Endothelial cell of umbilical vein (primary cell): Measurements from ENCODE around the gene ARHGEF10L. TPM values are rescaled to one million over a fixed set of nuclear protein-coding genes. Genes with fewer than 3 reads are reported as not detected.

Source experiments
- BruUV-seq: library from RNA; stranded (reverse); fragments of 400-500 nt; replicated peaks from 2 replicates; lab custom pipeline; 2021; lab: Mats Ljungman, UMichigan
- CTCF ChIA-PET: fragments of 300-600, 350-600 bp; sonication (Branson Sonifier 250); formaldehyde crosslinking; loops from one replicate; lab custom pipeline; 2021; ENCODE audit warnings: antibody characterized with exemption, inconsistent platforms; lab: Charles Lee
- POLR2A ChIA-PET: fragments of 300-600, 350-600 bp; sonication (Branson Sonifier 250); formaldehyde crosslinking; loops from one replicate; lab custom pipeline; 2021; ENCODE audit warnings: antibody characterized with exemption, inconsistent platforms; lab: Charles Lee
- DNase-seq: peaks from one replicate; pipeline ENCODE4 v3.0.0-alpha.2; 2011; ENCODE audit warnings: low read depth, low spot score
- FAIRE-seq: peaks from 2 replicates; lab custom pipeline; 2011; peaks lifted over from hg19 to GRCh38; lab: Jason Lieb, UNC
- H2AFZ ChIP-seq: 2 replicates; pipeline ENCODE4 v1.6.0; 2012; ENCODE audit warnings: low read depth, low read length, control low read depth, inconsistent platforms
- H3K27ac ChIP-seq: 2 replicates; pipeline ENCODE4 v1.5.1; 2011; ENCODE audit warnings: low read depth, mild to moderate bottlenecking, control low read depth, low read length, moderate library complexity; ENCODE audit not compliant: insufficient read depth
- H3K27me3 ChIP-seq, 2 experiments: 2 replicates each; pipeline versions ENCODE4 v1.6.0 to v1.6.1; 2011; ENCODE audit warnings: low read length in 2 of 2, mixed read lengths in 1 of 2; ENCODE audit not compliant: control insufficient read depth in 2 of 2, insufficient read depth in 2 of 2
- H3K36me3 ChIP-seq, 2 experiments: 2 replicates in 1 of 2; 3 replicates in 1 of 2; pipeline ENCODE4 v1.5.1; 2011; ENCODE audit warnings: low read length in 2 of 2, mild to moderate bottlenecking in 1 of 2, moderate library complexity in 1 of 2; ENCODE audit not compliant: control insufficient read depth in 2 of 2, insufficient read depth in 2 of 2; ENCODE audit errors: extremely low read depth in 1 of 2
- H3K4me1 ChIP-seq: 3 replicates; pipeline ENCODE4 v1.5.1; 2011; ENCODE audit warnings: mild to moderate bottlenecking, low read length; ENCODE audit not compliant: control insufficient read depth, insufficient read depth; ENCODE audit errors: extremely low read depth
- H3K4me2 ChIP-seq: 2 replicates; pipeline ENCODE4 v1.6.1; 2011; ENCODE audit warnings: low read length, control low read depth, mixed read lengths; ENCODE audit not compliant: insufficient read depth
- H3K4me3 ChIP-seq, 3 experiments: fragments of 200-600 bp in 1 of 3; sonication (generic), shearing (Covaris generic) in 1 of 3; replicated peaks in 1 of 3; 2 replicates each; pipeline ENCODE4 v1.5.1; 2011 to 2016; ENCODE audit warnings: control low read depth in 3 of 3, low read length in 3 of 3, mild to moderate bottlenecking in 2 of 3, inconsistent platforms in 1 of 3, low read depth in 1 of 3, moderate library complexity in 1 of 3; ENCODE audit not compliant: insufficient read depth in 1 of 3
- H3K79me2 ChIP-seq: 2 replicates; pipeline ENCODE4 v1.6.0; 2012; ENCODE audit warnings: low read length, inconsistent platforms; ENCODE audit not compliant: control insufficient read depth, insufficient read depth
- H3K9ac ChIP-seq: replicated peaks from 2 replicates; pipeline ENCODE3; 2011; ENCODE audit warnings: low read length, control low read depth; ENCODE audit not compliant: insufficient read depth; ENCODE audit errors: extremely low read depth
- H3K9me1 ChIP-seq: replicated peaks from 3 replicates; pipeline ENCODE4 v1.6.0; 2011; ENCODE audit warnings: mild to moderate bottlenecking, low read length; ENCODE audit not compliant: control insufficient read depth, insufficient read depth; ENCODE audit errors: extremely low read depth
- H3K9me3 ChIP-seq: replicated peaks from 2 replicates; pipeline ENCODE4 v1.5.1; 2012; ENCODE audit warnings: low read length, inconsistent platforms; ENCODE audit not compliant: control insufficient read depth, insufficient read depth
- H4K20me1 ChIP-seq: replicated peaks from 2 replicates; pipeline ENCODE3; 2011; ENCODE audit warnings: mild to moderate bottlenecking, low read length; ENCODE audit not compliant: control insufficient read depth, insufficient read depth; ENCODE audit errors: extremely low read depth
- EZH2 ChIP-seq: IDR thresholded peaks from 2 replicates; pipeline ENCODE4 v1.6.1; 2012; ENCODE audit warnings: borderline replicate concordance, low read depth, mild to moderate bottlenecking, moderate library complexity, low read length, inconsistent platforms; ENCODE audit not compliant: severe bottlenecking
- FOS ChIP-seq: IDR thresholded peaks from 2 replicates; pipeline ENCODE4 v1.6.1; 2011; ENCODE audit warnings: mild to moderate bottlenecking, low read length, moderate library complexity, borderline replicate concordance; ENCODE audit not compliant: insufficient read depth
- GATA2 ChIP-seq: IDR thresholded peaks from 2 replicates; pipeline ENCODE4 v1.7.0; 2011; ENCODE audit warnings: low read depth, mild to moderate bottlenecking, moderate library complexity, mixed read lengths, low read length; ENCODE audit not compliant: insufficient read length, insufficient read depth
- JUN ChIP-seq: IDR thresholded peaks from 2 replicates; pipeline ENCODE4 v1.6.1; 2011; ENCODE audit warnings: borderline replicate concordance, low read depth; ENCODE audit not compliant: insufficient read length, insufficient read depth
- MYC ChIP-seq: IDR thresholded peaks from one replicate; pipeline ENCODE4 v1.6.1; 2011; ENCODE audit warnings: mild to moderate bottlenecking, low read depth, low read length
- POLR2A ChIP-seq: IDR thresholded peaks from 2 replicates; pipeline ENCODE4 v1.6.1; 2012; ENCODE audit warnings: low read depth, mild to moderate bottlenecking, control low read depth, low read length
- POLR2AphosphoS5 ChIP-seq: IDR thresholded peaks from 2 replicates; pipeline ENCODE4 v1.6.1; 2012; ENCODE audit warnings: low read depth, mild to moderate bottlenecking, control low read depth, low read length, moderate library complexity; ENCODE audit not compliant: insufficient read depth
- dilution Hi-C: fragments of 300-500 bp; cut with MboI; formaldehyde crosslinking; loops from one replicate; pipeline ENCODE4 v1.15.0; 2019; ENCODE audit warnings: low sequenced_read_pairs; ENCODE audit not compliant: extremely low pct_ligation_motif_present
- intact Hi-C: fragments of 100-400 bp; cut with micrococcal nuclease; formaldehyde crosslinking; loops from one replicate; pipeline ENCODE4 v1.10.0; 2022
- polyA plus RNA-seq, 4 experiments: library from polyadenylated mRNA; depleted of rRNA in 3 of 4; stranded (reverse) in 3 of 4; unstranded in 1 of 4; fragments of >200 nt; gene quantifications; 2 replicates each; pipeline versions ENCODE4 v1.2.1 to v1.2.3, GENCODE V29; 2011 to 2012; ENCODE audit warnings: missing spikeins in 1 of 4
- total RNA-seq: library from RNA; stranded (reverse); gene quantifications from 2 replicates; pipeline ENCODE4 v1.2.3, GENCODE V29; 2021
- TF ChIP-seq, protein P1 (sequence below): IDR thresholded peaks from 2 replicates; pipeline ENCODE4 v1.6.1; 2011; ENCODE audit not compliant: insufficient read depth, insufficient read length
- TF ChIP-seq, protein P2 (sequence below), 2 donors: IDR thresholded peaks; 1 replicate in 1 of 2; 2 replicates in 1 of 2; pipeline ENCODE4 v1.5.1; 2011; ENCODE audit warnings: low read length in 2 of 2, mild to moderate bottlenecking in 2 of 2, moderate library complexity in 2 of 2, control low read depth in 1 of 2, inconsistent platforms in 1 of 2, low read depth in 1 of 2; ENCODE audit not compliant: insufficient read depth in 1 of 2; ENCODE audit errors: extremely low read depth in 1 of 2

The ARHGEF10L gene
- total and polyA plus RNA-seq, 2 donors (not counting 3 experiments of a cell fraction or from before 2014, with no cell fraction given), result 1.9 to 5.2 TPM

DNA sequence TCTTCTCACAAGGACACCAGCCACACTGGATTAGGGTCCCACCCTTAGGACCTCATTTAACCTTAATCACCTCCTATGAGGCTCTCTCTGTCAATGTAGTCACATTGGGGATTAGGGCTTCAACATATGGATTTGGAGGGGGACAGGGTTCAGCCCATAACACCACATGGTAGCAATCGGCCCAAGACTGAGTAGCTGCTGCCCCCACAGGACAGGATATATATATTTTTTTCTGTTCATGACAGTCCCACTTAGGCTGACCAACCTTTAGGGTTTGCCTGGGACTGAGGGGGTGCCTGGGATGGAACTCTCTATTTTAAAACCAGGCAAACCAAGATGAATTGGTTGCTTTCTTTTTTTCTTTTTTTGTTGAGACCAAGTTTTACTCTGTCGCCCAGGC is 207.4 kb downstream of the ARHGEF10L start:
- H3K9me1 ChIP-seq, result no peaks in the 10 kb centered on the region
- no peak for TF ChIP-seq EZH2
- TF ChIP-seq FOS, result no peak
- no peak for TF ChIP-seq JUN
- TF ChIP-seq POLR2A, result no peak
- no peak for TF ChIP-seq MYC
- TF ChIP-seq, protein P1, sequence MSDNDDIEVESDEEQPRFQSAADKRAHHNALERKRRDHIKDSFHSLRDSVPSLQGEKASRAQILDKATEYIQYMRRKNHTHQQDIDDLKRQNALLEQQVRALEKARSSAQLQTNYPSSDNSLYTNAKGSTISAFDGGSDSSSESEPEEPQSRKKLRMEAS, result no peak
- no peak for TF ChIP-seq GATA2
- TF ChIP-seq POLR2AphosphoS5, result no peak
- TF ChIP-seq, protein P2, sequence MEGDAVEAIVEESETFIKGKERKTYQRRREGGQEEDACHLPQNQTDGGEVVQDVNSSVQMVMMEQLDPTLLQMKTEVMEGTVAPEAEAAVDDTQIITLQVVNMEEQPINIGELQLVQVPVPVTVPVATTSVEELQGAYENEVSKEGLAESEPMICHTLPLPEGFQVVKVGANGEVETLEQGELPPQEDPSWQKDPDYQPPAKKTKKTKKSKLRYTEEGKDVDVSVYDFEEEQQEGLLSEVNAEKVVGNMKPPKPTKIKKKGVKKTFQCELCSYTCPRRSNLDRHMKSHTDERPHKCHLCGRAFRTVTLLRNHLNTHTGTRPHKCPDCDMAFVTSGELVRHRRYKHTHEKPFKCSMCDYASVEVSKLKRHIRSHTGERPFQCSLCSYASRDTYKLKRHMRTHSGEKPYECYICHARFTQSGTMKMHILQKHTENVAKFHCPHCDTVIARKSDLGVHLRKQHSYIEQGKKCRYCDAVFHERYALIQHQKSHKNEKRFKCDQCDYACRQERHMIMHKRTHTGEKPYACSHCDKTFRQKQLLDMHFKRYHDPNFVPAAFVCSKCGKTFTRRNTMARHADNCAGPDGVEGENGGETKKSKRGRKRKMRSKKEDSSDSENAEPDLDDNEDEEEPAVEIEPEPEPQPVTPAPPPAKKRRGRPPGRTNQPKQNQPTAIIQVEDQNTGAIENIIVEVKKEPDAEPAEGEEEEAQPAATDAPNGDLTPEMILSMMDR (IDR thresholded peaks at IDR 0.05; ENCODE audit: extremely low read depth in 1 of 2, insufficient read depth in 1 of 2, low read depth in 1 of 2, low read length in 2 of 2), result no peak
- dilution Hi-C loops (no loop called here), intact Hi-C loops (no loop called here)
- no peak overlapping the region for H3K4me2 ChIP-seq
- no peak overlapping the region for H2AFZ ChIP-seq
- ChIA-PET CTCF (no interaction called here), POLR2A (no interaction called here)
- H3K36me3 ChIP-seq, result no peaks in the 10 kb centered on the region
- H3K4me1 ChIP-seq, result no peaks in the 10 kb centered on the region
- DNase-seq, result no peak
- H3K9ac ChIP-seq, result no peak overlapping the region
- no peaks in the 10 kb centered on the region for H4K20me1 ChIP-seq
- no peak for FAIRE-seq
- H3K79me2 ChIP-seq, result no peaks in the 10 kb centered on the region
- H3K27me3 ChIP-seq, result no peaks in the 10 kb centered on the region
- no TSS peak for BruUV-seq
- no peak overlapping the region for H3K4me3 ChIP-seq
- H3K27ac ChIP-seq, result no peak overlapping the region
- no peaks in the 10 kb centered on the region for H3K9me3 ChIP-seq

Other genes starting within 250 kb of the ARHGEF10L start
- not detected in 2 replicates for gene PADI4, start 231.5 kb upstream of the ARHGEF10L start, total RNA-seq
- not detected in 2 replicates for gene PADI4, start 231.5 kb upstream of the ARHGEF10L start, polyA plus RNA-seq
- gene PADI6, start 167.5 kb upstream of the ARHGEF10L start, total RNA-seq, result not detected in 2 replicates
- not detected in 2 replicates for gene PADI6, start 167.5 kb upstream of the ARHGEF10L start, polyA plus RNA-seq
- gene RCC2, start 100.0 kb upstream of the ARHGEF10L start, total RNA-seq, result 160 and 166 TPM in 2 replicates
- gene RCC2, start 100.0 kb upstream of the ARHGEF10L start, polyA plus RNA-seq, result 125 and 137 TPM in 2 replicates
- not detected in 2 replicates for gene ACTL8, start 215.6 kb downstream of the ARHGEF10L start, total RNA-seq
- gene ACTL8, start 215.6 kb downstream of the ARHGEF10L start, polyA plus RNA-seq, result not detected in 2 replicates